GM12891 (cell line): ENCODE measurements around the gene INTS7. TPM values are rescaled to one million over a fixed set of nuclear protein-coding genes. Genes with fewer than 3 reads are reported as not detected.
A peak's percentile ranks its signal among the peaks of the same experiment; 100 is the strongest.

ENCODE experiments used
- DNase-seq: peaks from one replicate; pipeline ENCODE4 v3.0.0; 2011; ENCODE audit warnings: low spot score; ENCODE audit not compliant: insufficient read length
- FAIRE-seq: peaks from 2 replicates; lab custom pipeline; 2011; peaks lifted over from hg19 to GRCh38; lab: Jason Lieb, UNC
- PAX5 ChIP-seq: IDR thresholded peaks from 2 replicates; pipeline ENCODE4 v1.6.1; 2011; ENCODE audit warnings: low read length, moderate library complexity, mild to moderate bottlenecking; ENCODE audit not compliant: insufficient read depth, severe bottlenecking
- POLR2A ChIP-seq: IDR thresholded peaks from 2 replicates; pipeline ENCODE4 v1.6.1; 2011; ENCODE audit warnings: low read depth, low read length, control low read depth
- POLR2AphosphoS5 ChIP-seq: IDR thresholded peaks from 2 replicates; pipeline ENCODE4 v1.6.1; 2011; ENCODE audit warnings: low read depth, low read length, control low read depth
- POU2F2 ChIP-seq: IDR thresholded peaks from 2 replicates; pipeline ENCODE4 v1.6.1; 2011; ENCODE audit warnings: low read depth, mild to moderate bottlenecking, control low read depth, low read length, moderate library complexity
- SPI1 ChIP-seq: IDR thresholded peaks from 2 replicates; pipeline ENCODE4 v1.6.1; 2011; ENCODE audit warnings: low read depth, low read length, control low read depth
- TAF1 ChIP-seq: IDR thresholded peaks from 2 replicates; pipeline ENCODE4 v1.6.1; 2011; ENCODE audit warnings: low read depth, low read length, control low read depth
- polyA plus RNA-seq: library from polyadenylated mRNA; unstranded; fragments of >200 nt; gene quantifications from one replicate; pipeline ENCODE4 v1.2.1, GENCODE V29; 2012; ENCODE audit warnings: low read depth, missing spikeins, inconsistent platforms; ENCODE audit not compliant: missing spikeins

INTS7 gene
- polyA plus RNA-seq, result 10.7 TPM

GRCh38 chr1:212035123-212035834 lies at the start of gene INTS7, which contains the start of gene DTL:
INTS7 (minus strand) TSS chr1:212035557; CDS start chr1:212035437, 120 bp downstream.
DTL (plus strand) TSS chr1:212035748; CDS start chr1:212035891, 143 bp downstream.
- DNase-seq, result peak; percentile 87
- FAIRE-seq, result peak; percentile 99
- TF ChIP-seq POLR2A (peak; percentile 87), POLR2AphosphoS5 (peak; percentile 88), TAF1 (peak; percentile 87), SPI1 (peak; percentile 60), PAX5 (no peak), POU2F2 (peak; percentile 52)

- DNase-seq, result no peak
- no peak for TF ChIP-seq POU2F2
- no peak for TF ChIP-seq TAF1
- TF ChIP-seq POLR2A, result no peak
- TF ChIP-seq PAX5, result no peak
- TF ChIP-seq SPI1, result no peak
- no peak for FAIRE-seq
Measured at GRCh38 chr1:212082765-212083406, 47.5 kb upstream of the INTS7 start.

GRCh38 chr1:212078826-212079225 lies 43.5 kb upstream of the INTS7 start:
- FAIRE-seq, result no peak
- no peak for DNase-seq
- TF ChIP-seq POU2F2 (no peak), POLR2A (no peak), PAX5 (no peak), POLR2AphosphoS5 (no peak), SPI1 (no peak), TAF1 (no peak)

GRCh38 chr1:212077028-212077427 lies 41.7 kb upstream of the INTS7 start:
- FAIRE-seq (no peak), DNase-seq (no peak)
- TF ChIP-seq POLR2A, result no peak
- no peak for TF ChIP-seq SPI1
- TF ChIP-seq POU2F2, result no peak
- no peak for TF ChIP-seq TAF1
- no peak for TF ChIP-seq POLR2AphosphoS5
- no peak for TF ChIP-seq PAX5

GRCh38 chr1:212074856-212075255 lies 39.5 kb upstream of the INTS7 start:
- FAIRE-seq (no peak), DNase-seq (no peak)
- TF ChIP-seq POU2F2 (no peak), SPI1 (no peak), TAF1 (no peak), POLR2A (no peak), POLR2AphosphoS5 (no peak), PAX5 (no peak)

- TF ChIP-seq TAF1, result no peak
- no peak for TF ChIP-seq POU2F2
- TF ChIP-seq SPI1, result no peak
- TF ChIP-seq POLR2A, result no peak
- no peak for TF ChIP-seq PAX5
- no peak for TF ChIP-seq POLR2AphosphoS5
- DNase-seq, result no peak
- FAIRE-seq, result no peak
Measured at GRCh38 chr1:212074313-212074712, 39.0 kb upstream of the INTS7 start.

GRCh38 chr1:212073490-212073889 lies 38.1 kb upstream of the INTS7 start:
- TF ChIP-seq POLR2A (no peak), PAX5 (no peak), SPI1 (no peak)
- DNase-seq (no peak), FAIRE-seq (no peak)

GRCh38 chr1:212072047-212072446 lies 36.7 kb upstream of the INTS7 start:
- TF ChIP-seq POLR2AphosphoS5 (no peak), POU2F2 (no peak), SPI1 (no peak), PAX5 (no peak), TAF1 (no peak), POLR2A (no peak)
- FAIRE-seq, result peak; percentile 33
- no peak for DNase-seq

GRCh38 chr1:212070720-212071302 lies 35.5 kb upstream of the INTS7 start:
- DNase-seq, result no peak
- peak; percentile 38 for FAIRE-seq
- TF ChIP-seq POLR2A (no peak), PAX5 (no peak), TAF1 (no peak), POLR2AphosphoS5 (no peak), POU2F2 (no peak)

GRCh38 chr1:212067787-212068186 lies 32.4 kb upstream of the INTS7 start:
- FAIRE-seq (peak; percentile 16), DNase-seq (no peak)
- TF ChIP-seq POU2F2, result no peak
- TF ChIP-seq POLR2A, result no peak
- no peak for TF ChIP-seq SPI1
- TF ChIP-seq POLR2AphosphoS5, result no peak
- TF ChIP-seq TAF1, result no peak
- no peak for TF ChIP-seq PAX5
